Mesenchymal stem cell (in vitro differentiated cells and primary cell): ENCODE measurements around the gene CRK.
"Not testable (repeated sequence)": the region's sequence is repeated elsewhere in the genome, so short reads cannot be mapped to it uniquely, and the experiment has no call there.

ENCODE experiments used
- DNase-seq: peaks from one replicate; pipeline ENCODE4 v3.0.0-alpha.2; 2013
- H2AFZ ChIP-seq: one replicate; pipeline ENCODE4 v1.6.1; 2013; ENCODE audit warnings: low read depth, mild to moderate bottlenecking, control low read depth, inconsistent platforms, low read length, moderate library complexity
- H2AK5ac ChIP-seq: 2 replicates; pipeline ENCODE4 v1.6.1; 2013; ENCODE audit warnings: low read length, moderate library complexity, mild to moderate bottlenecking, inconsistent platforms; ENCODE audit not compliant: severe bottlenecking
- H2BK120ac ChIP-seq: one replicate; pipeline ENCODE4 v1.6.1; 2013; ENCODE audit warnings: low read depth, mild to moderate bottlenecking, inconsistent platforms, low read length, moderate library complexity
- H2BK12ac ChIP-seq, 2 experiments: one replicate each; pipeline ENCODE4 v1.6.1; 2013; ENCODE audit warnings: inconsistent platforms in 2 of 2, low read length in 2 of 2, mild to moderate bottlenecking in 2 of 2, moderate library complexity in 2 of 2, control low read depth in 1 of 2
- H2BK15ac ChIP-seq: one replicate; pipeline ENCODE4 v1.6.1; 2013; ENCODE audit warnings: mild to moderate bottlenecking, low read depth, inconsistent platforms; ENCODE audit not compliant: poor library complexity, severe bottlenecking
- H2BK5ac ChIP-seq: 2 replicates; pipeline ENCODE4 v1.6.1; 2013; ENCODE audit warnings: low read depth, mild to moderate bottlenecking, low read length, control low read depth, inconsistent platforms; ENCODE audit not compliant: poor library complexity, severe bottlenecking
- H3K14ac ChIP-seq, 2 experiments: one replicate each; pipeline ENCODE4 v1.6.1; 2013; ENCODE audit warnings: inconsistent platforms in 2 of 2, low read length in 2 of 2, control low read depth in 1 of 2, mild to moderate bottlenecking in 1 of 2, moderate library complexity in 1 of 2
- H3K18ac ChIP-seq, 2 experiments: one replicate each; pipeline ENCODE4 v1.6.1; 2013; ENCODE audit warnings: inconsistent platforms in 2 of 2, low read length in 2 of 2, control low read depth in 1 of 2, low read depth in 1 of 2, mild to moderate bottlenecking in 1 of 2
- H3K23ac ChIP-seq, 2 experiments: one replicate each; pipeline ENCODE4 v1.6.1; 2013; ENCODE audit warnings: inconsistent platforms in 2 of 2, low read length in 2 of 2, mild to moderate bottlenecking in 2 of 2, moderate library complexity in 2 of 2, control low read depth in 1 of 2
- H3K27ac ChIP-seq: 2 replicates; pipeline ENCODE4 v1.5.1; 2013; ENCODE audit warnings: mild to moderate bottlenecking, moderate library complexity, low read length, control low read depth, inconsistent platforms; ENCODE audit not compliant: poor library complexity, severe bottlenecking
- H3K27me3 ChIP-seq, 2 experiments: 2 replicates each; pipeline versions ENCODE4 v1.6.1 to v1.7.0; 2013; ENCODE audit warnings: low read length in 2 of 2, mild to moderate bottlenecking in 2 of 2, moderate library complexity in 2 of 2, control low read depth in 1 of 2, inconsistent platforms in 1 of 2; ENCODE audit not compliant: control insufficient read depth in 1 of 2, insufficient read depth in 1 of 2
- H3K36me3 ChIP-seq, 2 experiments: 2 replicates each; pipeline versions ENCODE4 v1.6.1 to v1.7.0; 2013; ENCODE audit warnings: low read length in 2 of 2, control low read depth in 1 of 2, inconsistent platforms in 1 of 2, low read depth in 1 of 2, mild to moderate bottlenecking in 1 of 2; ENCODE audit not compliant: insufficient read depth in 2 of 2, control insufficient read depth in 1 of 2
- H3K4ac ChIP-seq, 2 experiments: one replicate each; pipeline ENCODE4 v1.6.1; 2013; ENCODE audit warnings: inconsistent platforms in 2 of 2, low read length in 2 of 2, mild to moderate bottlenecking in 2 of 2, moderate library complexity in 2 of 2, control low read depth in 1 of 2, low read depth in 1 of 2
- H3K4me1 ChIP-seq: 2 replicates; pipeline ENCODE4 v1.6.1; 2013; ENCODE audit warnings: low read depth, low read length, control low read depth; ENCODE audit not compliant: control insufficient read depth, insufficient read depth
- H3K4me2 ChIP-seq: 2 replicates; pipeline ENCODE4 v1.6.1; 2013; ENCODE audit warnings: low read length, mild to moderate bottlenecking, inconsistent platforms; ENCODE audit not compliant: poor library complexity, severe bottlenecking
- H3K4me3 ChIP-seq, 2 experiments: 2 replicates each; pipeline versions ENCODE4 v1.5.1 to v1.7.0; 2013; ENCODE audit warnings: low read length in 2 of 2, mild to moderate bottlenecking in 2 of 2, control low read depth in 1 of 2, low read depth in 1 of 2; ENCODE audit not compliant: insufficient read depth in 1 of 2
- H3K79me1 ChIP-seq: replicated peaks from 2 replicates; pipeline ENCODE4 v1.6.1; 2013; ENCODE audit warnings: mild to moderate bottlenecking, control low read depth, low read length, inconsistent platforms; ENCODE audit not compliant: poor library complexity, severe bottlenecking
- H3K9ac ChIP-seq: 2 replicates; pipeline ENCODE4 v1.7.0; 2013; ENCODE audit warnings: mild to moderate bottlenecking, low read length, moderate library complexity
- H3K9me3 ChIP-seq: 2 replicates; pipeline ENCODE4 v1.7.0; 2013; ENCODE audit warnings: mild to moderate bottlenecking, low read length; ENCODE audit not compliant: control insufficient read depth
- H4K8ac ChIP-seq: one replicate; pipeline ENCODE4 v1.6.1; 2013; ENCODE audit warnings: inconsistent platforms, mild to moderate bottlenecking, low read length, moderate library complexity
- H4K91ac ChIP-seq: one replicate; pipeline ENCODE4 v1.6.1; 2013; ENCODE audit warnings: mild to moderate bottlenecking, low read length, inconsistent platforms
- WGBS: methylation state at CpG from one replicate; pipeline ENCODE4 v1.1.7; 2013; ENCODE audit warnings: mixed read lengths; 5-methylcytosine and 5-hydroxymethylcytosine counted together

CRK gene

DNA sequence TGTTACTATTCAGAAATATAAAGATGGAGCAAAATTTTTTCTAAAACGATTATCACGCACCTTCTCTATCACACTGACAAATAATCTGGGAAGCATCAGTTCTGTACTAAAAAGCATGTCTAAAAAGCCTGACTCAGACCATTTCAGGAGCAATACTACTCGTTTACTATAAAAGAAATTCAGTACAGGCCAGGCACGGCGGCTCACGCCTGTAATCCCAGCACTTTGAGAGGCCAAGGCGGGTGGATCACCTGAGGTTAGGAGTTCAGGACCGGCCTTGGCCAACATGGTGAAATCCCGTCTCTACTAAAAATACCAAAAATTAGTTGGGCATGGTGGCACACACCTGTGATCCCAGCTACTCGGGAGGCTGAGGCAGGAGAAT, 77.6 kb downstream of the CRK start:
- not testable (repeated sequence) for H2AFZ ChIP-seq, H2BK15ac ChIP-seq, H3K27ac ChIP-seq, H3K23ac ChIP-seq, H3K18ac ChIP-seq, H3K4me2 ChIP-seq, H3K79me1 ChIP-seq, H3K9ac ChIP-seq, H2AK5ac ChIP-seq, H3K4ac ChIP-seq, H2BK5ac ChIP-seq, H3K9me3 ChIP-seq, H4K8ac ChIP-seq, H2BK120ac ChIP-seq, H3K4me3 ChIP-seq, H2BK12ac ChIP-seq, H3K14ac ChIP-seq, H4K91ac ChIP-seq, DNase-seq, H3K27me3 ChIP-seq
- Histone ChIP-seq H3K4me1 (peaks cover 22% of the 10 kb centered on the region), H3K36me3 (peaks cover 5 to 21% of the 10 kb centered on the region in 2 experiments)
- WGBS = 87% methylated on average over 10 of the region's 10 CpGs

DNA sequence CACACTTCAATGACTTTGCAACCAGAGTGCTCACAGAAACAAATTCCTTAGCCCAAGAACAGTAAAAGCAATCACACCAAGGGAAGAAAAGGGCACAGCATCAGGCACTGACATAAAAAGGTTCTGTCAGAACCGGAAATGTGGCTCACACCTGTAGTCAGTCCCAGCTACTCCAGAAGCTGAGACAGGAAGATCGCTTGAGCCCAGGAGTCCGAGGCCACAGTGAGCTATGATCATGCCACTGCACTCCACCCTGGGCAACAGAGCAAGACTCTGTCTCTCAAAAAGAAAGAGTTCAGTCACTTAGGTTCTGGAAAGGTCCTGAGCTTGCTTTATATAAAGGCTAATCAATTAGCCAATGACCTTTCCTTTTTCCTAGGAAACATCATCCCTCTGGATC, 78.7 kb downstream of the CRK start:
- H4K8ac ChIP-seq = no peak overlapping the region
- no peak overlapping the region for H3K4me2 ChIP-seq
- no peak overlapping the region for H3K9ac ChIP-seq
- no peak overlapping the region for H2BK5ac ChIP-seq
- no peaks in the 10 kb centered on the region for H3K27me3 ChIP-seq
- no peak overlapping the region for H2BK12ac ChIP-seq
- H3K4ac ChIP-seq = no peak overlapping the region
- H3K9me3 ChIP-seq = no peaks in the 10 kb centered on the region
- no peak overlapping the region for H4K91ac ChIP-seq
- no peaks in the 10 kb centered on the region for H3K79me1 ChIP-seq
- no peak overlapping the region for H2BK15ac ChIP-seq
- no peak overlapping the region for H2BK120ac ChIP-seq
- WGBS = 93% methylated on average over 3 of the region's 3 CpGs
- no peak overlapping the region for H3K4me3 ChIP-seq
- no peak overlapping the region for H3K14ac ChIP-seq
- H2AK5ac ChIP-seq = no peak overlapping the region
- H3K23ac ChIP-seq = no peak overlapping the region
- no peak overlapping the region for H2AFZ ChIP-seq
- H3K4me1 ChIP-seq = peaks cover 25% of the 10 kb centered on the region
- H3K18ac ChIP-seq = no peak overlapping the region
- no peak for DNase-seq
- H3K36me3 ChIP-seq = peaks cover 13 to 25% of the 10 kb centered on the region in 2 experiments
- H3K27ac ChIP-seq = peak overlapping the region; percentile 8

DNA sequence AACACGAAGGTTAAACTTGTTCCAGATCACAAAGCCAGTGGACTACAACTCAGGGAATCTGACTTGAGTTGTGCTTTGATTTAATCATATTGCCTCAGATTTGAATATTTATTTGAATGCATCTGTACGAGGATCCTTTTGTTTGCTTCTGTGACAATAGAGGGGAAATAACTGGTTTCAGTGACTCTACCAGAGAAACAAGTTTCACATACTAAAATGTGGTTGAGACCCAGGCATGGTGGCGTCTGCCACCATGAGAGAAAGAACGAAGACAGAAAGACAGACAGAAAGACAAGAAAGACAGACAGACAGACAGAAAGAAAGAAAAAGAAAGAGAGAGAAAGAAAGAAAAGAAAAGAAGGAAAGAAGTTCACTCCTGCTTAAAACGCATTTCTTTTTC, 80.0 kb downstream of the CRK start:
- H2AK5ac ChIP-seq = no peak overlapping the region
- no peak overlapping the region for H3K14ac ChIP-seq
- H4K91ac ChIP-seq = no peak overlapping the region
- no peak overlapping the region for H2BK5ac ChIP-seq
- no peaks in the 10 kb centered on the region for H3K9me3 ChIP-seq
- no peak overlapping the region for H3K18ac ChIP-seq
- peaks cover 23% of the 10 kb centered on the region for H3K4me1 ChIP-seq
- H3K27ac ChIP-seq = no peak overlapping the region
- H2BK120ac ChIP-seq = no peak overlapping the region
- no peak overlapping the region for H2AFZ ChIP-seq
- no peak overlapping the region for H3K23ac ChIP-seq
- no peak overlapping the region for H3K4me2 ChIP-seq
- peak overlapping the region; percentile 16 for H3K9ac ChIP-seq
- no peaks in the 10 kb centered on the region for H3K79me1 ChIP-seq
- no peak overlapping the region for H2BK12ac ChIP-seq
- DNase-seq = no peak
- no peak overlapping the region for H3K4ac ChIP-seq
- H3K36me3 ChIP-seq = peaks cover 16 to 21% of the 10 kb centered on the region in 2 experiments
- no peak overlapping the region for H3K4me3 ChIP-seq
- no peaks in the 10 kb centered on the region for H3K27me3 ChIP-seq
- 88% methylated on average over 5 of the region's 5 CpGs for WGBS
- H4K8ac ChIP-seq = no peak overlapping the region
- H2BK15ac ChIP-seq = no peak overlapping the region

DNA sequence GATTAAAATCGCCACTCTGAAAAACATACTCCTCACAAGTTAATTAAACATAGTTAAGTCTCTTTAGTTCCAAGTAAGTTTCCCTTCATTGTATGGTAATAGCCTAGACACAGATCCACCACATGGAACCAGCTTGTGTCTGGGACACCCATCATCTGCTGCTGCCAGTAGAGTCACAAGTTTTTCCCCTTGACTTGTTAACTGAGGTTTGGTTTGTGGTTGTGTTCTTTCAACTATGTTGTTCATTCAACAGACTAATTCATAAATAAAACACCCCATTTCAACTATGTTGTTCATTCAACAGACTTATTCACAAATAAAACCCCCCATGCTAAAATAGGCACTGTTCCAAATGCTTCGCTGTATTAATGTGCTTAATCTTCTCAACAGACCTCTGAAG, 80.4 kb downstream of the CRK start:
- no peak overlapping the region for H2AFZ ChIP-seq
- H3K27me3 ChIP-seq = no peaks in the 10 kb centered on the region
- peak overlapping the region; percentile 16 for H3K9ac ChIP-seq
- peaks cover 23% of the 10 kb centered on the region for H3K4me1 ChIP-seq
- no peak overlapping the region for H2BK120ac ChIP-seq
- no peaks in the 10 kb centered on the region for H3K79me1 ChIP-seq
- peaks cover 17 to 21% of the 10 kb centered on the region in 2 experiments for H3K36me3 ChIP-seq
- no peak for DNase-seq
- no peak overlapping the region for H2BK12ac ChIP-seq
- no peak overlapping the region for H2BK15ac ChIP-seq
- no peak overlapping the region for H4K8ac ChIP-seq
- H3K9me3 ChIP-seq = no peaks in the 10 kb centered on the region
- H2AK5ac ChIP-seq = no peak overlapping the region
- no peak overlapping the region for H3K4ac ChIP-seq
- H3K27ac ChIP-seq = no peak overlapping the region
- H3K23ac ChIP-seq = no peak overlapping the region
- 100% methylated on average over 1 of the region's 2 CpGs for WGBS
- H3K14ac ChIP-seq = no peak overlapping the region
- H4K91ac ChIP-seq = no peak overlapping the region
- H3K18ac ChIP-seq = no peak overlapping the region
- H3K4me3 ChIP-seq = no peak overlapping the region
- H2BK5ac ChIP-seq = no peak overlapping the region
- no peak overlapping the region for H3K4me2 ChIP-seq
